T-helper 22 cell (primary cell): Measurements from ENCODE around the gene PTPN21.

Source experiments
- DNase-seq: peaks from one replicate; pipeline ENCODE4 v3.0.0-alpha.2; 2020; ENCODE audit warnings: low read depth

PTPN21 gene

DNA sequence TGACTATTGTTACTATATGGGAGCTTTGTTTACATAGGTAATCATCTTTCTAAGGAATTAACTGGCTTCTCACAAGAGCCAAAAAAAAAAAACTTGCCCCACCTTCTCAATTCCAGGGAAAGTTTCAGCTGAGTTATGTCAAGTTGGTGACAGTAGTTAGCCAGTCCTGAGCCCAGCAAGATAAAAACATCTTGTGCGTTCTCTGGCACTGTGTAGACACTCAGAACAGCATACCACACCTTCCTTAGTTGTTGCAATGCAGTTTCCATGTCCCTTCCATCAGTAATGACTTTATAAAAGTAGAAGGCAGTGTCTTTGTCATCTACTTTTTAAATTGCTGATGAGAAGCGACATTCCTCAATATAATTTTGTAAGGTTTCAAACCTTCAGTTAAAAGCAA, 50.2 kb downstream of the PTPN21 start:
- no peak for DNase-seq

DNA sequence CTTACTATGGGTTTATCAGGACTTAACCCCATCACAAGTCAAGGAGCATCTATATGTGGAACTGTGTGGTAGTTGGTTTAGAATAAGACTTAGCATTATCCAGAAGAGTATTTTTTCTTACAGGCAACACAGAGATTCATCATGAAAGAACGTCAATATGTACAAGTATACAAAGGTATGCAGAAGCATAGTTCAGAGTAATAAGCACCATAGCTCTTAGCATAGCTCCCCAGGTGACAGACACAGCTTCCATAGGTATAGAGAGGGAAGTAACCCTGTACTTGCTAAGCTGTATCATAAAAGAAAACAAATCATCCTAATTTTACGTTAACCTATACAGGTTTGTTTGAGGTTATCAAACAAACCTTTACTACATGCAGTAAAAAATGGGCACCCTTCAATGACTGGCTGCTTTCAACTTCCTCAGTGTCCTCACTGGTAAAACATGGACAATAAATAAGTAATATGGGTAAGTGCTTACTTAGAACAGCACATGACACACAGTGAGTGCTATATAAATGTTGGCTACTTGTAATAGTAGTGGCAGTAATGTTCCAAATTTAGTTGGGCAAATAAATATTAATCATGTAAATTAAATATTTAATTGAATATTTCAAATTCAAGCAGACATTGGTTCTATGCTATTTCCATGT, 50.9 kb downstream of the PTPN21 start:
- DNase-seq, result no peak

DNA sequence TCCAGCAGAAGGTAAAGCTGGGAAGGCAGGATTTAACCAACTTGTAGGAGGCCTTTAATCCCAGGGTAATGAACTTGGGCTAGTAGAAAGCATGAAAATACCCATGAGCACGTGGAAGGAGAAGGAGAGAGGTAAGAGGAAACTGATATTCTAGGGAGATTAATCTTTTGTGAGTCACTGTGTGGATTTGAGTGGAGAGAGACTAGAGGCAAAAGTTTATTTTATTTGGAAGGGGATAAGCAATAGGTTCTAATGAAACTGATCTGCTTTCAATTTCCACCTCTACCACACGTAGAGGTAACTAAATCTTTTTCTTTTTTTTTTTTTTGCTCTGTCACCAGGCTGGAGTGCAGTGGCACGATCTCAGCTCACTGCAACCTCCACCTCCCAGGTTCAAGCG, 52.1 kb downstream of the PTPN21 start:
- no peak for DNase-seq

GRCh38 chr14:88500611-88501010, 54.2 kb downstream of the PTPN21 start:
- no peak for DNase-seq

- DNase-seq, result no peak
Observed at GRCh38 chr14:88499225-88499624, 55.6 kb downstream of the PTPN21 start.

DNA sequence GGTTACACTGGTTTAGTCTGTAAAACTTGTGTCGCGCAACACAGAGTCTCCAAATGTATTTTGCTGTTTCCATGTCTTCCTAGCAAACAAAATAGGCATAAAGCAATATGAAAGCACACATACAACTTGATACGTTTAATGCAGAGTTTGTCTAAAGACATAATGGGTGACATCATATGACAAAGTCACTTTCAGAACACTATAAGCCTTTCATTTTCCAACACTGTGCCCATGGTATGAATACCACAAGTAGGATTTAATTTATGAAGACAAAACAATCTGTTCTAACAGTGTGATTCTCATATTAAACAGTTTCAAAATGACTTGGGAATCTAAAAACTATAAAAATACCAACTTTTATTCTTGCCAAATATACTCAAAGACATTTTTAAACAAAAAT, 58.4 kb downstream of the PTPN21 start:
- no peak for DNase-seq

GRCh38 chr14:88493392-88494185, 61.2 kb downstream of the PTPN21 start:
- no peak for DNase-seq

- no peak for DNase-seq
Observed at GRCh38 chr14:88492272-88493089, 62.3 kb downstream of the PTPN21 start.

- DNase-seq, result no peak
Observed at GRCh38 chr14:88490168-88490567, 64.6 kb downstream of the PTPN21 start.

- DNase-seq, result no peak
Observed at GRCh38 chr14:88488897-88489296, 65.9 kb downstream of the PTPN21 start.

DNA sequence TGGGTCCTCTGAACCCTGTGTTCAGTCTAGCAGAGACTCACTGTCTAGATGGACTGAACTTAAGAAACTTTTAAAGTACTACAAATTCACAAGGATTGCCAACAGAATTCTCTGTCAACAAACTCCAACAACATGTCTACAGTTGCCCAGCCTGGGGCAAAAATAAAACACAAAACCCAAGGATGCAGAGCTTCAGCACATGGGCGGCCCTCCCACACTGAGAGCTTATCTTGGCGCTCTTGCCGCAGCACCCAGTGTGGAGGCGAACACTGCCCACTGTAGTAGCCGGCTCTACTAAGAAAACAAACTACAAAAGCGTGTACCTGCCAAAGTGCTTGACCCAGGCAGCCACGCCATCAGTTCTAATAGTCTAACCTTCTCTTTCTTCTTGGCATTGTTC, 66.7 kb downstream of the PTPN21 start:
- no peak for DNase-seq

GRCh38 chr14:88482524-88482923, 72.3 kb downstream of the PTPN21 start:
- no peak for DNase-seq

DNA sequence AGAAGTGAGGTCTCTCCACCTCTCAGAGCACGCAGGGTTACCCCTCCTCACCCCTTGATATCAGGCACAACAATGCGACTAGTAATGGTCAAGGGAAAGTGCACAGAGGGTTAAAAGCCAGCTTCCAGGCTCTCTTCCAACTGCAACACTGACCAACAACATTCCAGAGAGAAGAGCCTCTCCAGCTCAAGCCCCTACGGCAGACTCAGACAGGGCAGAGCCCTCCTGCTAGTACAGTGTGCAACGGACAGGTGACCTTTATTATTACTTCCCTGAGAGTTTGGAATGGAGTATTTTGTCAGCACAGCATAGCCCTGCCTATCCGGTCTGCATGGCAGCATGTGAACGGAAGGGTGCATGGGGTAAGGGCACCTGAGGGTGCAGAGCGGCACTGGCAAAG, 73.0 kb downstream of the PTPN21 start:
- DNase-seq, result no peak

- no peak for DNase-seq
Observed at GRCh38 chr14:88481059-88481458, 73.7 kb downstream of the PTPN21 start.

DNA sequence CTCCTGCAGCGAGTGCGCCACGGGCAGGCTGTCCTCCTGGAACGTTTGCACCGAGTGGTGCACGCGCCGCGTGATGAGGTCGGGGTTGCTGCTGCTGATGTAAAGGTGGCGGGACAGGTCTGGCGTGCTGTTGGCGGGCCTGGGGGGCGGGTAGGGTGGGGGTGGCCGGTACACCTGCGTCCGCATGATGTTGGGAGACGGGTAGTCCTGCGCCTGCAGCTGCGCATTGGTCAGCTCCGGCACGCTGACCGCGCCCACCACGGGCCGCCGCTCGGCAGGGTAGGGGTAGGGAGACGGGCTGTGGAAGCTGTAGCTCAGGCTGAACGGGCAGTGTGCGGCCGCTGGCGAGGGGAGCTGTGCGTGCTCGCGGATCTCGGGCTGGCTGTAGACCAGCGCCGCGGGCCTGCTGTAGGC, 75.2 kb downstream of the PTPN21 start:
- no peak for DNase-seq

DNA sequence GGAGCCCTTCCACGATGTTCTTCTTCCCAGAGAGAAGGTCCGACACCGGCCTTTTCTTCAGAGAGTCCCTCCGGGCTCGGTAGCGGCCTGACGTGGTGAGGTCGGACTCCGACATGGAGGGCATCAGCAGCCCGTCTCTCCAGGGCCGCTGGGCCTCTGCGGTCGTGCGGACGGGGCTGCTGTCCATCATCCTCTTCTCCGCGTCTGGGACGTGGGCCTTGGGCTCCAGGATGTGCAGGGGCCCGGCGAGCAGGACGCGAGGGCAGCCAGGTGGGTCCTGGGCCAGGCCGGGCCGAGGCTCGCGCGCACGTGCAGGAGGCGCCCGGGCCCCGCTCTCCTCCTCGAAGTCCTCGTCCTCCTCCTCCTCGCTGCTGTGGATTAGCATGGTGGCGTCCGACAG, 75.9 kb downstream of the PTPN21 start:
- DNase-seq, result no peak

DNA sequence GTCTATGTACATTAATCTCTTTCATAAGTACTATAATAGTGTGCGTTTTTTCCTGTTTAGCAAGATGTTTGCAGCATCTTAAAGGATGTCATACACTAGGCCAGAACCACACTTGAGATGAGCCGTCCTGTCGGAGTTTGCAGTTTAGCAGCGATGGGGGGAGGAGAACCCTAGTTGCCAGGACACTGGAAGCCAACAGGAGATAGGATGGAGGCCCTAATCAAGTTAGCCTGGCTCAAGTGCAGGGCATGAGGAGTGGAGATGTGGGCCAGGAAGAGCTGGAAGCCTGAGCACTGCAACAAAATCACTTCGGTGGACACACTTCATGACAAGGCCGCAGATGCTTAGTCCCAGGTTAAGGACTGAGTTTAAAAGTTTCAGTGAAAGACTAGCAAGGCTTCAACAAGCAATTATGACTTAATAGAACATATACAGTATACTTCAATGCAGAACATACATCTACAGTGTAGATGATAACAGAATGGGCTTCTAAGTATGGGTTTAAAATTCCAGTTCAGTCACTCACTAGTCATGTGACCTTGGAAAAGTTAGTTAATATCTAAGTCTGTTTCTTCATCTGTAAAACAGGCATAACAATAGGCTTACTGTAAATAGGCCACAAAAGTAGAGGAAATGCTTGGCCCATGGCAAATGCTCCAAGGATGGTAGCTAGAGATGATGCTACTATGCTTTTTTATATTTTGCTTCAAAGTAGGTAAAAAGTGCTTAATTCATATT, 77.1 kb downstream of the PTPN21 start:
- DNase-seq, result no peak

- no peak for DNase-seq
Observed at GRCh38 chr14:88476825-88477224, 78.0 kb downstream of the PTPN21 start.

GRCh38 chr14:88476214-88476774, 78.5 kb downstream of the PTPN21 start:
- DNase-seq, result no peak

- DNase-seq, result no peak
Observed at GRCh38 chr14:88473791-88474190, 81.0 kb downstream of the PTPN21 start.

GRCh38 chr14:88470542-88471440, 84.0 kb downstream of the PTPN21 start:
- DNase-seq, result no peak
